ES-I3 (cell line): ENCODE results near the gene RPH3AL.
"Not testable (repeated sequence)": the region's sequence is repeated elsewhere in the genome, so short reads cannot be mapped to it uniquely, and the experiment has no call there.

Experiments used
- H3K36me3 ChIP-seq: 2 replicates; pipeline ENCODE4 v1.6.1; 2013; ENCODE audit warnings: mild to moderate bottlenecking, low read length, control low read depth, moderate library complexity; ENCODE audit not compliant: insufficient read depth
- H3K4me1 ChIP-seq: 2 replicates; pipeline ENCODE4 v1.6.1; 2013; ENCODE audit warnings: mild to moderate bottlenecking, control low read depth, low read length; ENCODE audit not compliant: insufficient read depth
- H3K9ac ChIP-seq: 2 replicates; pipeline ENCODE4 v1.6.1; 2013; ENCODE audit warnings: low read depth, mild to moderate bottlenecking, low read length, moderate library complexity
- H3K9me3 ChIP-seq: 2 replicates; pipeline ENCODE4 v1.6.1; 2013; ENCODE audit warnings: mild to moderate bottlenecking, low read length, moderate library complexity; ENCODE audit not compliant: control insufficient read depth, insufficient read depth

RPH3AL gene

GRCh38 chr17:248337-249235 lies 104.0 kb downstream of the RPH3AL start:
- no peak overlapping the region for H3K9ac ChIP-seq
- no peaks in the 10 kb centered on the region for H3K9me3 ChIP-seq
- H3K36me3 ChIP-seq, result no peaks in the 10 kb centered on the region
- no peaks in the 10 kb centered on the region for H3K4me1 ChIP-seq

DNA sequence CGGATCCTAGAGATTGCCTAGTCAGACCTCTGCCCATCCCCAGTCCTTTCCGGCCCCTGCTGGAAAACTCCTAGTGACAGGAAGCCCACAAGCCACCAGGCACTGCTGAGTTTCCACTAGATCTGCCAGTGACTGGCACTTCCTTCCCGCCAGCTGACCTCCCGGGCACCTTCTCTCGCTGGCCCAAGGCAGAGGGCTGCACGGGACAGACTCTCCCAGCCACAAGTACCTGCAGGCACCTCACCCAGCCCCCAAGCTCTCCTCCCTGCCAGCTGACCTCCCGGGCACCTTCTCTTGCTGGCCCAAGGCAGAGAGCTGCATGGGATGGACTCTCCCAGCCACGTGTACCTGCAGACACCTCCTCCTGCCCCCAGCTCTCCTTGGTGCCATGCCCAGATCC lies 104.8 kb downstream of the RPH3AL start:
- Histone ChIP-seq H3K9ac (no peak overlapping the region; the same call in 1 of the 2 replicates), H3K9me3 (no peaks in the 10 kb centered on the region), H3K4me1 (no peaks in the 10 kb centered on the region), H3K36me3 (no peaks in the 10 kb centered on the region)

DNA sequence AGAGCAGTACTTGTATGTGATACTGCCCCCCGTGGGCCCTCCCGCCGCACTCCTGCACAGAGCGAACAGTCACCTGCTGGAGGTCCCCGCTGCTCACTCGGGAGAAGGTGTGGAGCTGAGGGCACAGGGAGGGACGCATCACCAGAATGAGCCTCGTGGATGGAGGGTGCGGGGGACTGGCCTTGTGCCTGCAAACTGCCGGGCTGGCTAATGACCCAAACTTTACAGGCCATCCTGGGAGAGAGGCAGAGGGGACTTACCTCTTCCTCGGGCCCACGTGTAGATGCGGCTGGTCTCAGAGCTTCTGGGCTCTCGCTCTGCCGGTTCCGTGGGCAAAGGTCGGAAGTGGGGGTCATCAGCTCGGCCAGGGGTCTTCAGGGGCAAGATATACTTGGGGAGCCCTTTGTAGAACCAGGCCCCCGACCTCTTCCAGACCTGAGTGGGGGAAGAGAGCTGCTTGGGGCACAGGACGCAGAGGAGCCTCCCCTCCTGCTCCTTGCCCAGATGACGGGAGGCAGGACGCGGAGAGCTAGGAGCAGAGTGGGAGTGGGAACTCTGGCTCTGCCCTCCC lies 105.7 kb downstream of the RPH3AL start:
- H3K36me3 ChIP-seq, result no peaks in the 10 kb centered on the region
- H3K4me1 ChIP-seq, result no peaks in the 10 kb centered on the region
- no peaks in the 10 kb centered on the region for H3K9me3 ChIP-seq
- H3K9ac ChIP-seq, result no peak overlapping the region

GRCh38 chr17:246226-246625 lies 106.4 kb downstream of the RPH3AL start:
- H3K4me1 ChIP-seq, result no peaks in the 10 kb centered on the region
- no peaks in the 10 kb centered on the region for H3K36me3 ChIP-seq
- no peak overlapping the region for H3K9ac ChIP-seq
- no peaks in the 10 kb centered on the region for H3K9me3 ChIP-seq

DNA sequence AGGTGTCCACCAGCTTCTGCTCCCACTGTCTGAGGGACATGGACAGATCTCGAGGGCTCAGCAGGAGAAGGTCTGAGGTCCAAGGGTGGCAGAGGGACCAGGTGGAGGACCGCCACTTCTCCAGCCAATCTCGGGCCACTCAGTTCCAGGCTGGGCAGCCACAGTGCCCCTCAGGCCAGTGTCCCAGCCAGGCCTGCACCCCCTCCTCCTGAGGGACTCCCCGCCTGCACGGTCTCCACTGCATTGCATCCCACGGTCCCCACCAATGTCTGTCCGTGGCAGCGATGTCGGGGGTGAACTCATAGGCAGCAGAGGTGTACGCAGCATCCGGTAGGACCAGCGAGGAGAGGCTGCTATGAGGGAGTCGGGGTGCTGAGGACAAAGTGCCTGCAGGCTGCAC lies 107.0 kb downstream of the RPH3AL start:
- Histone ChIP-seq H3K36me3 (no peaks in the 10 kb centered on the region), H3K4me1 (no peaks in the 10 kb centered on the region), H3K9me3 (no peaks in the 10 kb centered on the region), H3K9ac (no peak overlapping the region)

DNA sequence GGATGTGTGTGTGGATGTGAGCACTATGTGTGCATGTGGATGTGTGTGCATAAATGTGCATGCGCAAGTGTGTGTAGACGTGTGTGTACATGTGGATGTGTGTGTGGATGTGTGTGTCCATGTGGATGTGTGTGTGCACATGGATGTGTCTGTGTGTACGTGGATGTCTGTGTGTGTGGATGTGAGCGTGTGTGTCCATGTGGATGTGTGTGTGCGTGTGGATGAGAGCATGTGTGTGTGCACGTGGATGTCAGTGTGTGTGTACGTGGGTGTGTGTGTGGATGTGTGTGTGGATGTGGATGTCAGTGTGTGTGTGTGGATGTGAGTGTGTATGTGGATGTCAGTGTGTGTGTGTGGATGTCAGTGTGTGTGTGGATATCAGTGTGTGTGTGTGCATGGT lies 107.6 kb downstream of the RPH3AL start:
- Histone ChIP-seq H3K9me3 (no peaks in the 10 kb centered on the region), H3K4me1 (no peaks in the 10 kb centered on the region), H3K9ac (no peak overlapping the region), H3K36me3 (no peaks in the 10 kb centered on the region)

- H3K9ac ChIP-seq, H3K4me1 ChIP-seq, H3K36me3 ChIP-seq, H3K9me3 ChIP-seq: not testable (repeated sequence)
Observed at GRCh38 chr17:243924-244323, 108.7 kb downstream of the RPH3AL start.

GRCh38 chr17:238964-239259 lies 113.7 kb downstream of the RPH3AL start:
- Histone ChIP-seq H3K36me3 (no peaks in the 10 kb centered on the region), H3K4me1 (peaks cover 15% of the 10 kb centered on the region; the same call in 1 of the 2 replicates), H3K9ac (no peak overlapping the region), H3K9me3 (no peaks in the 10 kb centered on the region)

GRCh38 chr17:238071-238963 lies 114.3 kb downstream of the RPH3AL start:
- H3K36me3 ChIP-seq, result no peaks in the 10 kb centered on the region
- H3K4me1 ChIP-seq, result peaks cover 15% of the 10 kb centered on the region; the same call in 1 of the 2 replicates
- H3K9ac ChIP-seq, result no peak overlapping the region
- H3K9me3 ChIP-seq, result no peaks in the 10 kb centered on the region

- Histone ChIP-seq H3K36me3 (no peaks in the 10 kb centered on the region), H3K9ac (no peak overlapping the region), H3K9me3 (no peaks in the 10 kb centered on the region), H3K4me1 (peaks cover 19% of the 10 kb centered on the region; the same call in 1 of the 2 replicates)
Observed at GRCh38 chr17:237406-237955, 115.1 kb downstream of the RPH3AL start.

DNA sequence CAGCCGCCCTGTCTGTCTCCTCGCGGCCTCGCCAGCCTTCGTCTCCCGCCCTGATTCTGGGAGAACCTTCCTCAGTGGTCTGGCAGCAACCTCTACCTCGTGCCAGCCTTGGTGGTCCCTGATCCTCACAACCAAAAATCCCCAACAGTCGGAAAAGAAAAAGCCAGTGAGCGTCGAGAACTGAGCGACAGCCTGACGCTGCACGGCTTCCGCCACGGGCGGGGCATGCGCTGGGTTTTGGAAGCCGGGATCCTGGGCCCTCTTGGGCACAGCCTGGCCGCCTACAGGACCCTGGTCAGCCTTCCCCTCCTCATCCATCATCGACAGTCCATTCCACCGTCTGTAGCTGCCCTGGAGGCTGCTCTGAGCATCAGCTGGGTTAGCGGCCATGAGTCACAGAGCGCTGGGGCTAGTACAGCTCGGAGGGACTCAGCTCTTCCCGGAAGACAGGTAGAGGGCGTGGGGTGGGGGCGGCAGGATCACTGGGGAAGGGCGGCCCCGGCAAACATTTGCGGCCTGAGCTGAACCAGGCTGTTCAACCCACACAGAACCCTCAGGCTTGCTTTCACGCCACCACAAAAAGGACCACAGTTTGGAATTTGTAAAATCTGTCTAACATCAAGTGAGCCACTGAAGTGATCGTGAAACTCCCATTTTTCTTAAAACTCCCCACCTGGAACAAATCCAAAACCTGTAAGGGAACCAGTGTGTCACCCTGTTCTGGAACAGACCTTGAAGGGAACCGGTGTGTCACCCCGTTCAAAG lies 115.8 kb downstream of the RPH3AL start:
- no peaks in the 10 kb centered on the region for H3K9me3 ChIP-seq
- no peak overlapping the region for H3K9ac ChIP-seq
- H3K36me3 ChIP-seq, result no peaks in the 10 kb centered on the region
- peaks cover 19% of the 10 kb centered on the region; the same call in 1 of the 2 replicates for H3K4me1 ChIP-seq

GRCh38 chr17:235831-236640 lies 116.6 kb downstream of the RPH3AL start:
- H3K36me3 ChIP-seq, result no peaks in the 10 kb centered on the region
- no peaks in the 10 kb centered on the region for H3K9me3 ChIP-seq
- H3K9ac ChIP-seq, result no peak overlapping the region
- peaks cover 19% of the 10 kb centered on the region; the same call in 1 of the 2 replicates for H3K4me1 ChIP-seq
